Measurements from ENCODE around the gene WDR7. TPM values are rescaled to one million over a fixed set of nuclear protein-coding genes. Genes with fewer than 3 reads are reported as not detected.

Gene WDR7
- total and polyA plus RNA-seq, 2 experiments from 2014 or later = 7.0 to 14.8 TPM

DNA sequence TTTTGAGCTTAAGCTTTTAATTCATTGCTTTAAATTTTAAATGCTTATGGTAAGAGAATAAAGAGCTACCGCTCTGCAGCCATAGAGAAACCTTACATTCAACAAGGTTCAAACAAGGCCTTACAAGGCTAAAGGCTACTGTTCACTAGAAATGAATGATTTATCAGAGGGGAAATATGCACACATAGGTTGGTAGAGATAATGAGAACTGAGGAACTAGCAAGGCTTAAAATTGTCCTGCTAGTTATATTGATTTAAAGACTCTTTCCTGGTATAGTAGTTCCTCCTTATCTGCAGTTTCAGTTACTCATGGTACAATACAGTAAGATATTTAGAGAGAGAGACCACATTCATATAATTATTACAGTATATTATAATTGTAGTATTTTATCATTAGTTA is 193.4 kb downstream of the WDR7 start:
- no peak overlapping the region for H3K4me3 ChIP-seq
- Mint-ChIP-seq H3K36me3 (ENCODE audit: low read depth) (no peaks in the 10 kb centered on the region), H3K9me3 (no peaks in the 10 kb centered on the region), H3K27me3 (ENCODE audit: insufficient read depth, low read depth, poor library complexity) (peaks cover 2% of the 10 kb centered on the region), H3K4me1 (peaks cover 13% of the 10 kb centered on the region; the same call in 2 of the 3 replicates), H3K27ac (no peak overlapping the region), H3K4me3 (no peak overlapping the region)
- no peaks in the 10 kb centered on the region for H4K20me1 ChIP-seq (replicated peaks; ENCODE audit: insufficient read depth)
- ATAC-seq (no peak), DNase-seq (ENCODE audit: low spot score) (no peak)
- H2AFZ ChIP-seq = no peak overlapping the region
- H3K79me2 ChIP-seq (replicated peaks; ENCODE audit: insufficient read depth) = no peaks in the 10 kb centered on the region
- H3K27me3 ChIP-seq (ENCODE audit: insufficient read depth) = no peaks in the 10 kb centered on the region
- H3K36me3 ChIP-seq (ENCODE audit: insufficient read depth) = no peaks in the 10 kb centered on the region
- no peaks in the 10 kb centered on the region for H3K9me2 ChIP-seq (ENCODE audit: insufficient read depth)
- H3K27ac ChIP-seq (ENCODE audit: low read depth) = no peak overlapping the region
- no peak overlapping the region for H3K4me2 ChIP-seq
- H3K4me1 ChIP-seq (ENCODE audit: insufficient read depth) = no peaks in the 10 kb centered on the region
- no peaks in the 10 kb centered on the region for H3F3A ChIP-seq (replicated peaks; ENCODE audit: low read depth)
- TF ChIP-seq CREB1 (CRISPR knock-in tag; IDR thresholded peaks at IDR 0.05; ENCODE audit: low read depth) (no peak), STAT1 (IDR thresholded peaks at IDR 0.05; ENCODE audit: unreplicated experiment) (no peak), ZNF114 (CRISPR knock-in tag; IDR thresholded peaks at IDR 0.05) (no peak), EZH2 (IDR thresholded peaks at IDR 0.05; ENCODE audit: low read depth, unreplicated experiment) (no peak), NANOG (IDR thresholded peaks at IDR 0.05; ENCODE audit: borderline replicate concordance) (no peak), JUNB (IDR thresholded peaks at IDR 0.05; ENCODE audit: unreplicated experiment) (no peak), POLR2AphosphoS5 (IDR thresholded peaks at IDR 0.05; ENCODE audit: low read depth) (no peak)
- TF ChIP-seq, protein P1, sequence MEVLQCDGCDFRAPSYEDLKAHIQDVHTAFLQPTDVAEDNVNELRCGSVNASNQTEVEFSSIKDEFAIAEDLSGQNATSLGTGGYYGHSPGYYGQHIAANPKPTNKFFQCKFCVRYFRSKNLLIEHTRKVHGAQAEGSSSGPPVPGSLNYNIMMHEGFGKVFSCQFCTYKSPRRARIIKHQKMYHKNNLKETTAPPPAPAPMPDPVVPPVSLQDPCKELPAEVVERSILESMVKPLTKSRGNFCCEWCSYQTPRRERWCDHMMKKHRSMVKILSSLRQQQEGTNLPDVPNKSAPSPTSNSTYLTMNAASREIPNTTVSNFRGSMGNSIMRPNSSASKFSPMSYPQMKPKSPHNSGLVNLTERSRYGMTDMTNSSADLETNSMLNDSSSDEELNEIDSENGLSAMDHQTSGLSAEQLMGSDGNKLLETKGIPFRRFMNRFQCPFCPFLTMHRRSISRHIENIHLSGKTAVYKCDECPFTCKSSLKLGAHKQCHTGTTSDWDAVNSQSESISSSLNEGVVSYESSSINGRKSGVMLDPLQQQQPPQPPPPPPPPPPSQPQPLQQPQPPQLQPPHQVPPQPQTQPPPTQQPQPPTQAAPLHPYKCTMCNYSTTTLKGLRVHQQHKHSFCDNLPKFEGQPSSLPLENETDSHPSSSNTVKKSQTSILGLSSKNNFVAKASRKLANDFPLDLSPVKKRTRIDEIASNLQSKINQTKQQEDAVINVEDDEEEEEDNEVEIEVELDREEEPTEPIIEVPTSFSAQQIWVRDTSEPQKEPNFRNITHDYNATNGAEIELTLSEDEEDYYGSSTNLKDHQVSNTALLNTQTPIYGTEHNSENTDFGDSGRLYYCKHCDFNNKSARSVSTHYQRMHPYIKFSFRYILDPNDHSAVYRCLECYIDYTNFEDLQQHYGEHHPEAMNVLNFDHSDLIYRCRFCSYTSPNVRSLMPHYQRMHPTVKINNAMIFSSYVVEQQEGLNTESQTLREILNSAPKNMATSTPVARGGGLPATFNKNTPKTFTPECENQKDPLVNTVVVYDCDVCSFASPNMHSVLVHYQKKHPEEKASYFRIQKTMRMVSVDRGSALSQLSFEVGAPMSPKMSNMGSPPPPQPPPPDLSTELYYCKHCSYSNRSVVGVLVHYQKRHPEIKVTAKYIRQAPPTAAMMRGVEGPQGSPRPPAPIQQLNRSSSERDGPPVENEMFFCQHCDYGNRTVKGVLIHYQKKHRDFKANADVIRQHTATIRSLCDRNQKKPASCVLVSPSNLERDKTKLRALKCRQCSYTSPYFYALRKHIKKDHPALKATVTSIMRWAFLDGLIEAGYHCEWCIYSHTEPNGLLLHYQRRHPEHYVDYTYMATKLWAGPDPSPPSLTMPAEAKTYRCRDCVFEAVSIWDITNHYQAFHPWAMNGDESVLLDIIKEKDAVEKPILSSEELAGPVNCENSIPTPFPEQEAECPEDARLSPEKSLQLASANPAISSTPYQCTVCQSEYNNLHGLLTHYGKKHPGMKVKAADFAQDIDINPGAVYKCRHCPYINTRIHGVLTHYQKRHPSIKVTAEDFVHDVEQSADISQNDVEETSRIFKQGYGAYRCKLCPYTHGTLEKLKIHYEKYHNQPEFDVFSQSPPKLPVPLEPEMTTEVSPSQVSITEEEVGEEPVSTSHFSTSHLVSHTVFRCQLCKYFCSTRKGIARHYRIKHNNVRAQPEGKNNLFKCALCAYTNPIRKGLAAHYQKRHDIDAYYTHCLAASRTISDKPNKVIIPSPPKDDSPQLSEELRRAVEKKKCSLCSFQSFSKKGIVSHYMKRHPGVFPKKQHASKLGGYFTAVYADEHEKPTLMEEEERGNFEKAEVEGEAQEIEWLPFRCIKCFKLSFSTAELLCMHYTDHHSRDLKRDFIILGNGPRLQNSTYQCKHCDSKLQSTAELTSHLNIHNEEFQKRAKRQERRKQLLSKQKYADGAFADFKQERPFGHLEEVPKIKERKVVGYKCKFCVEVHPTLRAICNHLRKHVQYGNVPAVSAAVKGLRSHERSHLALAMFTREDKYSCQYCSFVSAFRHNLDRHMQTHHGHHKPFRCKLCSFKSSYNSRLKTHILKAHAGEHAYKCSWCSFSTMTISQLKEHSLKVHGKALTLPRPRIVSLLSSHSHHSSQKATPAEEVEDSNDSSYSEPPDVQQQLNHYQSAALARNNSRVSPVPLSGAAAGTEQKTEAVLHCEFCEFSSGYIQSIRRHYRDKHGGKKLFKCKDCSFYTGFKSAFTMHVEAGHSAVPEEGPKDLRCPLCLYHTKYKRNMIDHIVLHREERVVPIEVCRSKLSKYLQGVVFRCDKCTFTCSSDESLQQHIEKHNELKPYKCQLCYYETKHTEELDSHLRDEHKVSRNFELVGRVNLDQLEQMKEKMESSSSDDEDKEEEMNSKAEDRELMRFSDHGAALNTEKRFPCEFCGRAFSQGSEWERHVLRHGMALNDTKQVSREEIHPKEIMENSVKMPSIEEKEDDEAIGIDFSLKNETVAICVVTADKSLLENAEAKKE (CRISPR knock-in tag; IDR thresholded peaks at IDR 0.05) = no peak
- TF ChIP-seq, protein P2, sequence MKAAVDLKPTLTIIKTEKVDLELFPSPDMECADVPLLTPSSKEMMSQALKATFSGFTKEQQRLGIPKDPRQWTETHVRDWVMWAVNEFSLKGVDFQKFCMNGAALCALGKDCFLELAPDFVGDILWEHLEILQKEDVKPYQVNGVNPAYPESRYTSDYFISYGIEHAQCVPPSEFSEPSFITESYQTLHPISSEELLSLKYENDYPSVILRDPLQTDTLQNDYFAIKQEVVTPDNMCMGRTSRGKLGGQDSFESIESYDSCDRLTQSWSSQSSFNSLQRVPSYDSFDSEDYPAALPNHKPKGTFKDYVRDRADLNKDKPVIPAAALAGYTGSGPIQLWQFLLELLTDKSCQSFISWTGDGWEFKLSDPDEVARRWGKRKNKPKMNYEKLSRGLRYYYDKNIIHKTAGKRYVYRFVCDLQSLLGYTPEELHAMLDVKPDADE (IDR thresholded peaks at IDR 0.05) = no peak
- TF ChIP-seq, protein P3, sequence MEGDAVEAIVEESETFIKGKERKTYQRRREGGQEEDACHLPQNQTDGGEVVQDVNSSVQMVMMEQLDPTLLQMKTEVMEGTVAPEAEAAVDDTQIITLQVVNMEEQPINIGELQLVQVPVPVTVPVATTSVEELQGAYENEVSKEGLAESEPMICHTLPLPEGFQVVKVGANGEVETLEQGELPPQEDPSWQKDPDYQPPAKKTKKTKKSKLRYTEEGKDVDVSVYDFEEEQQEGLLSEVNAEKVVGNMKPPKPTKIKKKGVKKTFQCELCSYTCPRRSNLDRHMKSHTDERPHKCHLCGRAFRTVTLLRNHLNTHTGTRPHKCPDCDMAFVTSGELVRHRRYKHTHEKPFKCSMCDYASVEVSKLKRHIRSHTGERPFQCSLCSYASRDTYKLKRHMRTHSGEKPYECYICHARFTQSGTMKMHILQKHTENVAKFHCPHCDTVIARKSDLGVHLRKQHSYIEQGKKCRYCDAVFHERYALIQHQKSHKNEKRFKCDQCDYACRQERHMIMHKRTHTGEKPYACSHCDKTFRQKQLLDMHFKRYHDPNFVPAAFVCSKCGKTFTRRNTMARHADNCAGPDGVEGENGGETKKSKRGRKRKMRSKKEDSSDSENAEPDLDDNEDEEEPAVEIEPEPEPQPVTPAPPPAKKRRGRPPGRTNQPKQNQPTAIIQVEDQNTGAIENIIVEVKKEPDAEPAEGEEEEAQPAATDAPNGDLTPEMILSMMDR (conservative IDR thresholded peaks at IDR 0.05; ENCODE audit: low read depth in 2 of 2) = no peak
